ENCODE data around the gene VWA5B2. TPM values are rescaled to one million over a fixed set of nuclear protein-coding genes. Genes with fewer than 3 reads are reported as not detected.

The VWA5B2 gene
- total and polyA plus RNA-seq, 3 experiments from 2014 or later = 0.11 TPM; not detected in 2

- Histone ChIP-seq H3K4me3 (ENCODE audit: low read length) (peak within 1 kb of the TSS; percentile 93), H3K36me3 (ENCODE audit: insufficient read depth, low read length) (peaks cover 58% of the 10 kb centered on the region), H3K4me1 (ENCODE audit: insufficient read depth, low read length) (peaks cover 21% of the 10 kb centered on the region), H3K27ac (ENCODE audit: low read depth, low read length) (peak within 1 kb of the TSS; percentile 69), H3K9me3 (ENCODE audit: low read length) (no peaks in the 10 kb centered on the region), H3K27me3 (ENCODE audit: insufficient read depth, low read length, poor library complexity, severe bottlenecking) (no peaks in the 10 kb centered on the region)
- Mint-ChIP-seq H3K27me3 (no peaks in the 10 kb centered on the region), H3K36me3 (peaks cover 0 to 84% (median 11%) of the 10 kb centered on the region in 3 donors), H3K4me1 (peaks cover 37 to 53% (median 44%) of the 10 kb centered on the region in 3 donors), H3K9me3 (no peaks in the 10 kb centered on the region), H3K27ac (peak within 1 kb of the TSS; percentile 89 to 99 (median 97)), H3K4me3 (peak within 1 kb of the TSS; percentile 95 to 98 (median 98))
- CTCF ChIA-PET = interaction anchor here (1.5 to 2.0 kb wide), 3 partner anchors 41 to 63 kb away, joined by 4 to 7 read pairs (median 6); partner anchors contain the start of genes EEF1AKMT4 and EIF2B5
- POLR2A ChIA-PET = interaction anchor here (0.6 to 1.2 kb wide), 7 partner anchors 10 to 351 kb away, joined by 3 to 6 read pairs (median 5); partner anchors contain the start of genes AP2M1 and EIF2B5
- DNase-seq = no peak
Observed at GRCh38 chr3:184186184-184186901, 43.0 kb upstream of the VWA5B2 start, which contains the start of gene ABCF3. Gene ABCF3, plus strand, starts transcription at chr3:184186199. Its CDS starts 9 bp downstream, at chr3:184186208.

- peak overlapping the region; percentile 93 for H3K4me3 ChIP-seq (ENCODE audit: low read length)
- no peaks in the 10 kb centered on the region for H3K9me3 Mint-ChIP-seq
- ChIA-PET POLR2A (interaction anchor here (0.6 kb wide), 1 partner anchor 36 kb away, joined by 5 read pairs; no protein-coding TSS in a partner anchor), CTCF (interaction anchor here (1.9 to 2.0 kb wide), 2 partner anchors 52 to 63 kb away, joined by 6 to 7 read pairs; partner anchors contain the start of genes EEF1AKMT4 and EIF2B5)
- H3K27me3 Mint-ChIP-seq = no peaks in the 10 kb centered on the region
- peak overlapping the region; percentile 61 to 99 (median 92) for H3K27ac Mint-ChIP-seq
- H3K27me3 ChIP-seq (ENCODE audit: insufficient read depth, low read length, poor library complexity, severe bottlenecking) = no peaks in the 10 kb centered on the region
- peak overlapping the region; percentile 95 to 98 (median 98) for H3K4me3 Mint-ChIP-seq
- peaks cover 37 to 53% (median 44%) of the 10 kb centered on the region in 3 donors for H3K4me1 Mint-ChIP-seq
- H3K36me3 ChIP-seq (ENCODE audit: insufficient read depth, low read length) = peaks cover 58% of the 10 kb centered on the region
- peaks cover 21% of the 10 kb centered on the region for H3K4me1 ChIP-seq (ENCODE audit: insufficient read depth, low read length)
- peak overlapping the region; percentile 69 for H3K27ac ChIP-seq (ENCODE audit: low read depth, low read length)
- peaks cover 0 to 84% (median 9%) of the 10 kb centered on the region in 3 donors for H3K36me3 Mint-ChIP-seq
- DNase-seq = no peak
- H3K9me3 ChIP-seq (ENCODE audit: low read length) = no peaks in the 10 kb centered on the region
Observed at GRCh38 chr3:184186902-184187207, 42.5 kb upstream of the VWA5B2 start.

- ChIA-PET CTCF (no interaction called here), POLR2A (no interaction called here)
- no peaks in the 10 kb centered on the region for H3K27me3 ChIP-seq (ENCODE audit: insufficient read depth, low read length, poor library complexity, severe bottlenecking)
- no peaks in the 10 kb centered on the region for H3K9me3 ChIP-seq (ENCODE audit: low read length)
- no peak overlapping the region for H3K4me3 ChIP-seq (ENCODE audit: low read length)
- peaks cover 21% of the 10 kb centered on the region for H3K4me1 ChIP-seq (ENCODE audit: insufficient read depth, low read length)
- Mint-ChIP-seq H3K27me3 (no peaks in the 10 kb centered on the region), H3K4me3 (peak overlapping the region; percentile 3 to 98 (median 96)), H3K36me3 (peaks cover 0 to 84% (median 3%) of the 10 kb centered on the region in 3 donors), H3K27ac (peak overlapping the region in 3 of 8 donors; percentile 68 to 97 (median 94)), H3K9me3 (no peaks in the 10 kb centered on the region), H3K4me1 (peaks cover 37 to 53% (median 44%) of the 10 kb centered on the region in 3 donors)
- no peak overlapping the region for H3K27ac ChIP-seq (ENCODE audit: low read depth, low read length)
- DNase-seq = no peak
- peaks cover 58% of the 10 kb centered on the region for H3K36me3 ChIP-seq (ENCODE audit: insufficient read depth, low read length)
Observed at GRCh38 chr3:184188080-184188479, 41.3 kb upstream of the VWA5B2 start.

GRCh38 chr3:184189421-184189820, 40.0 kb upstream of the VWA5B2 start:
- Histone ChIP-seq H3K36me3 (ENCODE audit: insufficient read depth, low read length) (peaks cover 59% of the 10 kb centered on the region), H3K4me1 (ENCODE audit: insufficient read depth, low read length) (peaks cover 21% of the 10 kb centered on the region), H3K27ac (ENCODE audit: low read depth, low read length) (no peak overlapping the region), H3K4me3 (ENCODE audit: low read length) (no peak overlapping the region), H3K9me3 (ENCODE audit: low read length) (no peaks in the 10 kb centered on the region), H3K27me3 (ENCODE audit: insufficient read depth, low read length, poor library complexity, severe bottlenecking) (no peaks in the 10 kb centered on the region)
- peaks cover 37 to 53% (median 44%) of the 10 kb centered on the region in 3 donors for H3K4me1 Mint-ChIP-seq
- H3K27ac Mint-ChIP-seq = peak overlapping the region in 1 of 8 donors; percentile 79
- POLR2A ChIA-PET = no interaction called here
- H3K9me3 Mint-ChIP-seq = no peaks in the 10 kb centered on the region
- DNase-seq = no peak
- peaks cover 6 to 84% (median 7%) of the 10 kb centered on the region in 3 donors for H3K36me3 Mint-ChIP-seq
- CTCF ChIA-PET = no interaction called here
- peak overlapping the region in 1 of 7 donors; percentile 96 for H3K4me3 Mint-ChIP-seq
- no peaks in the 10 kb centered on the region for H3K27me3 Mint-ChIP-seq

GRCh38 chr3:184192889-184193288, 36.5 kb upstream of the VWA5B2 start:
- H3K9me3 ChIP-seq (ENCODE audit: low read length) = no peaks in the 10 kb centered on the region
- Mint-ChIP-seq H3K4me1 (peaks cover 11 to 22% (median 15%) of the 10 kb centered on the region in 3 donors), H3K9me3 (no peaks in the 10 kb centered on the region), H3K27ac (peak overlapping the region in 1 of 8 donors; percentile 54), H3K27me3 (no peaks in the 10 kb centered on the region), H3K4me3 (no peak overlapping the region), H3K36me3 (peaks cover 6 to 82% (median 10%) of the 10 kb centered on the region in 3 donors)
- POLR2A ChIA-PET = no interaction called here
- H3K27me3 ChIP-seq (ENCODE audit: insufficient read depth, low read length, poor library complexity, severe bottlenecking) = no peaks in the 10 kb centered on the region
- CTCF ChIA-PET = no interaction called here
- H3K4me3 ChIP-seq (ENCODE audit: low read length) = no peak overlapping the region
- H3K27ac ChIP-seq (ENCODE audit: low read depth, low read length) = no peak overlapping the region
- H3K36me3 ChIP-seq (ENCODE audit: insufficient read depth, low read length) = peaks cover 60% of the 10 kb centered on the region
- H3K4me1 ChIP-seq (ENCODE audit: insufficient read depth, low read length) = no peaks in the 10 kb centered on the region
- no peak for DNase-seq

- Histone ChIP-seq H3K4me1 (ENCODE audit: insufficient read depth, low read length) (no peaks in the 10 kb centered on the region), H3K36me3 (ENCODE audit: insufficient read depth, low read length) (peaks cover 51% of the 10 kb centered on the region), H3K27ac (ENCODE audit: low read depth, low read length) (no peak overlapping the region), H3K9me3 (ENCODE audit: low read length) (no peaks in the 10 kb centered on the region), H3K4me3 (ENCODE audit: low read length) (no peak overlapping the region), H3K27me3 (ENCODE audit: insufficient read depth, low read length, poor library complexity, severe bottlenecking) (no peaks in the 10 kb centered on the region)
- Mint-ChIP-seq H3K27ac (no peak overlapping the region), H3K9me3 (no peaks in the 10 kb centered on the region), H3K4me3 (no peak overlapping the region), H3K27me3 (no peaks in the 10 kb centered on the region), H3K4me1 (peaks cover 5 to 10% (median 5%) of the 10 kb centered on the region in 3 donors), H3K36me3 (peaks cover 6 to 71% (median 8%) of the 10 kb centered on the region in 3 donors)
- CTCF ChIA-PET = interaction anchor here (1.1 kb wide), 1 partner anchor 34 kb away, joined by 5 read pairs; no protein-coding TSS in a partner anchor
- POLR2A ChIA-PET = no interaction called here
- DNase-seq = no peak
Observed at GRCh38 chr3:184193991-184194539, 35.3 kb upstream of the VWA5B2 start.

- H3K27me3 Mint-ChIP-seq = no peaks in the 10 kb centered on the region
- no peaks in the 10 kb centered on the region for H3K27me3 ChIP-seq (ENCODE audit: insufficient read depth, low read length, poor library complexity, severe bottlenecking)
- no peak overlapping the region for H3K4me3 Mint-ChIP-seq
- no peak overlapping the region for H3K4me3 ChIP-seq (ENCODE audit: low read length)
- ChIA-PET POLR2A (no interaction called here), CTCF (interaction anchor here (0.8 kb wide), 1 partner anchor 31 kb away, joined by 4 read pairs; no protein-coding TSS in a partner anchor)
- H3K4me1 ChIP-seq (ENCODE audit: insufficient read depth, low read length) = no peaks in the 10 kb centered on the region
- no peak for DNase-seq
- no peaks in the 10 kb centered on the region for H3K9me3 ChIP-seq (ENCODE audit: low read length)
- no peaks in the 10 kb centered on the region for H3K9me3 Mint-ChIP-seq
- H3K27ac ChIP-seq (ENCODE audit: low read depth, low read length) = no peak overlapping the region
- H3K36me3 ChIP-seq (ENCODE audit: insufficient read depth, low read length) = peaks cover 26% of the 10 kb centered on the region
- no peak overlapping the region for H3K27ac Mint-ChIP-seq
- peaks cover 6 to 46% (median 8%) of the 10 kb centered on the region in 3 donors for H3K36me3 Mint-ChIP-seq
- H3K4me1 Mint-ChIP-seq = no peaks in the 10 kb centered on the region
Observed at GRCh38 chr3:184196536-184196935, 32.8 kb upstream of the VWA5B2 start.

- ChIA-PET CTCF (interaction anchor here (1.2 kb wide), 1 partner anchor 29 kb away, joined by 7 read pairs; no protein-coding TSS in a partner anchor), POLR2A (no interaction called here)
- Mint-ChIP-seq H3K9me3 (no peaks in the 10 kb centered on the region), H3K4me3 (no peak overlapping the region), H3K27ac (no peak overlapping the region), H3K36me3 (peaks cover 6 to 26% (median 8%) of the 10 kb centered on the region in 3 donors), H3K4me1 (no peaks in the 10 kb centered on the region), H3K27me3 (peaks cover 2 to 5% of the 10 kb centered on the region in 2 donors)
- Histone ChIP-seq H3K9me3 (ENCODE audit: low read length) (no peaks in the 10 kb centered on the region), H3K4me3 (ENCODE audit: low read length) (no peak overlapping the region), H3K36me3 (ENCODE audit: insufficient read depth, low read length) (peaks cover 7% of the 10 kb centered on the region), H3K27ac (ENCODE audit: low read depth, low read length) (no peak overlapping the region), H3K4me1 (ENCODE audit: insufficient read depth, low read length) (no peaks in the 10 kb centered on the region), H3K27me3 (ENCODE audit: insufficient read depth, low read length, poor library complexity, severe bottlenecking) (no peaks in the 10 kb centered on the region)
- DNase-seq = no peak
Observed at GRCh38 chr3:184198509-184198908, 30.9 kb upstream of the VWA5B2 start.

Measured in CD8-positive, alpha-beta memory T cell (primary cell).